Epithelial cell of proximal tubule (primary cell): Measurements from ENCODE around the gene TENM4. TPM values are rescaled to one million over a fixed set of nuclear protein-coding genes. Genes with fewer than 3 reads are reported as not detected.
A peak's percentile ranks its signal among the peaks of the same experiment; 100 is the strongest.

Experiments used
- DNase-seq: peaks from one replicate; pipeline ENCODE4 v3.0.0-alpha.2; 2011; ENCODE audit warnings: low read depth
- H3K4me3 ChIP-seq: 2 replicates; pipeline ENCODE4 v1.5.1; 2011; ENCODE audit warnings: low read depth, mild to moderate bottlenecking, low read length
- CTCF ChIP-seq: conservative IDR thresholded peaks from 2 replicates; pipeline ENCODE4 v1.5.1; 2012; ENCODE audit warnings: low read depth, mild to moderate bottlenecking, low read length
- total RNA-seq: library from RNA; depleted of rRNA; stranded (reverse); fragments of >200 nt; gene quantifications from 2 replicates; pipeline ENCODE4 v1.2.3, GENCODE V29; 2015

The TENM4 gene
- total RNA-seq, 1 donor from 2014 or later: 22.2 TPM

- no peak for TF ChIP-seq CTCF
- no peak for DNase-seq
- H3K4me3 ChIP-seq: peak overlapping the region; percentile 31
Measured at GRCh38 chr11:78961937-78962701, 478.7 kb downstream of the TENM4 start.

- H3K4me3 ChIP-seq: no peak overlapping the region
- TF ChIP-seq CTCF: peak; percentile 70
- DNase-seq: no peak
Measured at GRCh38 chr11:78961247-78961646, 479.6 kb downstream of the TENM4 start.

GRCh38 chr11:78958444-78958843 lies 482.4 kb downstream of the TENM4 start:
- H3K4me3 ChIP-seq: no peak overlapping the region
- no peak for DNase-seq
- no peak for TF ChIP-seq CTCF

GRCh38 chr11:78957476-78958245 lies 483.2 kb downstream of the TENM4 start:
- H3K4me3 ChIP-seq: no peak overlapping the region
- no peak for TF ChIP-seq CTCF
- DNase-seq: no peak

GRCh38 chr11:78954696-78955095 lies 486.1 kb downstream of the TENM4 start:
- DNase-seq: no peak
- no peak for TF ChIP-seq CTCF
- no peak overlapping the region for H3K4me3 ChIP-seq

- no peak overlapping the region for H3K4me3 ChIP-seq
- DNase-seq: no peak
- no peak for TF ChIP-seq CTCF
Measured at GRCh38 chr11:78954261-78954660, 486.6 kb downstream of the TENM4 start.
